ENCODE data around the gene ZNF385A.

- no peak for TF ChIP-seq CTCF (conservative IDR thresholded peaks at IDR 0.05; ENCODE audit: low read depth, low read length)
- TF ChIP-seq ELK1 (IDR thresholded peaks at IDR 0.05; ENCODE audit: borderline replicate concordance, low read depth, low read length) = no peak
- TF ChIP-seq POLR2A (IDR thresholded peaks at IDR 0.05; ENCODE audit: low read depth, low read length) = no peak
- TF ChIP-seq MXI1 (IDR thresholded peaks at IDR 0.05; ENCODE audit: borderline replicate concordance, low read depth, low read length) = no peak
- TF ChIP-seq RAD21 (IDR thresholded peaks at IDR 0.05; ENCODE audit: low read length) = no peak
- TF ChIP-seq RFX5 (IDR thresholded peaks at IDR 0.05; ENCODE audit: low read depth, low read length) = no peak
- TF ChIP-seq BHLHE40 (IDR thresholded peaks at IDR 0.05; ENCODE audit: low read depth, low read length) = no peak
- TF ChIP-seq SMC3 (IDR thresholded peaks at IDR 0.05; ENCODE audit: low read depth, low read length) = no peak
- no peak for TF ChIP-seq CEBPB (IDR thresholded peaks at IDR 0.05; ENCODE audit: low read depth, low read length)
- TF ChIP-seq USF2 (IDR thresholded peaks at IDR 0.05; ENCODE audit: low read depth, low read length) = no peak
Observed at GRCh38 chr12:54384591-54385041, at the start of gene ZNF385A.
